Measurements from ENCODE around the gene PLEKHG2. TPM values are rescaled to one million over a fixed set of nuclear protein-coding genes. Genes with fewer than 3 reads are reported as not detected.
A peak's percentile ranks its signal among the peaks of the same experiment; 100 is the strongest.

Gene PLEKHG2
- total and polyA plus RNA-seq, 12 donors = 3.6 to 44.8 (median 17.1) TPM

- peak overlapping the region; percentile 89 to 97 (median 96) for H3K27ac ChIP-seq
- H3K9me3 ChIP-seq (replicated peaks in 1 of 3) = no peaks in the 10 kb centered on the region
- H3K36me3 ChIP-seq (replicated peaks in 1 of 2) = peaks cover 0 to 16% of the 10 kb centered on the region in 2 donors
- WGBS, 4 donors = 40 to 63% (median 46%) methylated on average over 16 to 20 of the region's 20 CpGs
- TF ChIP-seq POLR2A (IDR thresholded peaks at IDR 0.05) (peak; percentile 26 to 27), CTCF (IDR thresholded peaks at IDR 0.05) (no peak)
- H3K4me3 ChIP-seq = peak overlapping the region; percentile 27 to 95 (median 81)
- DNase-seq = peak in 4 of 7 donors; percentile 42 to 61 (median 54)
- H3K4me1 ChIP-seq (replicated peaks in 1 of 2) = peaks cover 14 to 42% of the 10 kb centered on the region in 2 donors
- intact Hi-C loops (cut with DNase I) = no loop called here
- H3K27me3 ChIP-seq = no peaks in the 10 kb centered on the region
Observed at GRCh38 chr19:39408392-39409207, 3.9 kb upstream of the PLEKHG2 start.

- Histone ChIP-seq H3K4me3 (peak overlapping the region in 2 of 4 donors; percentile 82 to 95), H3K27me3 (no peaks in the 10 kb centered on the region), H3K4me1 (replicated peaks in 1 of 2) (peaks cover 9 to 36% of the 10 kb centered on the region in 2 donors), H3K27ac (peak overlapping the region; percentile 89 to 97 (median 96)), H3K36me3 (replicated peaks in 1 of 2) (peaks cover 0 to 16% of the 10 kb centered on the region in 2 donors), H3K9me3 (replicated peaks in 1 of 3) (no peaks in the 10 kb centered on the region)
- peak in 1 of 6 experiments; percentile 37 for TF ChIP-seq CTCF (IDR thresholded peaks at IDR 0.05)
- peak; percentile 51 to 61 for TF ChIP-seq POLR2A (IDR thresholded peaks at IDR 0.05)
- 2 to 4% (median 3%) methylated on average over 11 to 52 of the region's 52 CpGs for WGBS, 4 donors
- peak; percentile 81 to 88 (median 84) for DNase-seq
- intact Hi-C loops (cut with DNase I) = no loop called here
Observed at GRCh38 chr19:39409208-39410016, 3.1 kb upstream of the PLEKHG2 start.

GRCh38 chr19:39410017-39410830, 2.2 kb upstream of the PLEKHG2 start:
- Histone ChIP-seq H3K4me3 (peak overlapping the region in 2 of 4 donors; percentile 82 to 95), H3K27ac (peak overlapping the region; percentile 89 to 96 (median 93)), H3K9me3 (replicated peaks in 1 of 3) (no peaks in the 10 kb centered on the region), H3K36me3 (replicated peaks in 1 of 2) (peaks cover 0 to 16% of the 10 kb centered on the region in 2 donors), H3K4me1 (replicated peaks in 1 of 2) (peaks cover 8 to 34% of the 10 kb centered on the region in 2 donors), H3K27me3 (no peaks in the 10 kb centered on the region)
- TF ChIP-seq CTCF (IDR thresholded peaks at IDR 0.05) (no peak), POLR2A (IDR thresholded peaks at IDR 0.05) (peak; percentile 37 to 57)
- 4 to 6% (median 5%) methylated on average over 31 to 35 of the region's 35 CpGs for WGBS, 4 donors
- peak; percentile 66 to 82 (median 75) for DNase-seq
- intact Hi-C loops (cut with DNase I) = no loop called here
